OCI-LY7 (cell line): ENCODE measurements around the gene BPIFB6. TPM values are rescaled to one million over a fixed set of nuclear protein-coding genes. Genes with fewer than 3 reads are reported as not detected.

Source experiments
- BruUV-seq: library from RNA; stranded (reverse); fragments of 400-500 nt; replicated peaks from 2 replicates; lab custom pipeline; 2021; lab: Mats Ljungman, UMichigan
- CTCF ChIA-PET: fragments of 300-600 bp; sonication (Branson Sonifier 250); formaldehyde crosslinking; loops from one replicate; lab custom pipeline; 2022; ENCODE audit warnings: antibody characterized with exemption; ENCODE audit not compliant: unreplicated experiment; lab: Charles Lee
- POLR2A ChIA-PET: fragments of 300-600 bp; sonication (Branson Sonifier 250); formaldehyde crosslinking; loops from one replicate; lab custom pipeline; 2022; ENCODE audit warnings: antibody characterized with exemption; lab: Charles Lee
- DNase-seq: peaks from one replicate; pipeline ENCODE4 v3.0.0-alpha.2; 2015; ENCODE audit warnings: low spot score
- H2AFZ ChIP-seq: fragments of 200-600 bp; sonication (generic), shearing (Covaris generic); 2 replicates; pipeline ENCODE4 v1.6.1; 2014; ENCODE audit warnings: mild to moderate bottlenecking, antibody characterized with exemption, low read length, moderate library complexity
- H3K27ac ChIP-seq: fragments of 200-600 bp; sonication (generic); 2 replicates; pipeline ENCODE4 v1.5.1; 2014; ENCODE audit warnings: mixed run types, low read depth, mild to moderate bottlenecking, moderate library complexity, low read length, inconsistent platforms; ENCODE audit not compliant: poor library complexity, severe bottlenecking
- H3K36me3 ChIP-seq: fragments of 200-600 bp; sonication (generic); 2 replicates; pipeline ENCODE4 v1.6.1; 2014; ENCODE audit warnings: mild to moderate bottlenecking, antibody characterized with exemption, low read length, moderate library complexity, mixed read lengths; ENCODE audit not compliant: insufficient read depth
- H3K4me1 ChIP-seq: fragments of 200-600 bp; sonication (generic); 2 replicates; pipeline ENCODE4 v1.5.1; 2014; ENCODE audit warnings: mild to moderate bottlenecking, low read length; ENCODE audit not compliant: insufficient read depth, poor library complexity, severe bottlenecking
- H3K4me2 ChIP-seq: fragments of 200-600 bp; sonication (generic); 2 replicates; pipeline ENCODE4 v1.6.1; 2014; ENCODE audit warnings: mild to moderate bottlenecking, low read length
- H3K4me3 ChIP-seq: fragments of 200-600 bp; sonication (generic); 2 replicates; pipeline ENCODE4 v1.5.1; 2014; ENCODE audit warnings: mild to moderate bottlenecking, low read depth, low read length; ENCODE audit not compliant: poor library complexity, severe bottlenecking
- H3K79me2 ChIP-seq: fragments of 200-600 bp; sonication (generic); 2 replicates; pipeline ENCODE4 v1.6.1; 2016; ENCODE audit warnings: low read depth, mild to moderate bottlenecking, low read length, moderate library complexity, mixed read lengths; ENCODE audit not compliant: insufficient read depth
- H3K9me2 ChIP-seq: fragments of 200-600 bp; sonication (generic); 2 replicates; pipeline ENCODE4 v1.6.1; 2016; ENCODE audit warnings: mild to moderate bottlenecking, low read length, mixed read lengths; ENCODE audit not compliant: insufficient read depth
- H3K9me3 ChIP-seq: fragments of 200-600 bp; sonication (generic); 2 replicates; pipeline ENCODE4 v1.6.1; 2014; ENCODE audit warnings: mild to moderate bottlenecking, mixed run types, low read length, mixed read lengths
- H4K20me1 ChIP-seq: fragments of 200-600 bp; sonication (generic); 2 replicates; pipeline ENCODE4 v1.6.1; 2014; ENCODE audit warnings: mild to moderate bottlenecking, antibody characterized with exemption, low read length, moderate library complexity, mixed read lengths; ENCODE audit not compliant: insufficient read depth
- CTCF ChIP-seq: fragments of 200-600 bp; sonication (generic); conservative IDR thresholded peaks from 2 replicates; pipeline ENCODE4 v1.5.1; 2014; ENCODE audit warnings: mild to moderate bottlenecking, antibody characterized with exemption, low read length, moderate library complexity, mixed read lengths
- EZH2phosphoT487 ChIP-seq: fragments of 200-600 bp; sonication (generic); IDR thresholded peaks from 2 replicates; pipeline ENCODE4 v1.6.1; 2018; ENCODE audit warnings: low read depth, borderline replicate concordance, mild to moderate bottlenecking, mixed run types, antibody characterized with exemption, low read length, moderate library complexity, mixed read lengths
- intact Hi-C: fragments of 100-400 bp; cut with micrococcal nuclease; formaldehyde crosslinking; loops from one replicate; pipeline ENCODE4 v1.10.0; 2022; ENCODE audit not compliant: unreplicated experiment
- total RNA-seq, 2 experiments: library from RNA; depleted of rRNA in 1 of 2; stranded (reverse); fragments of >200 nt in 1 of 2; shearing (Covaris generic) in 1 of 2; gene quantifications; 2 replicates each; pipeline ENCODE4 v1.2.3, GENCODE V29; 2014 to 2022

Gene BPIFB6
- total RNA-seq, 2 experiments from 2014 or later: not detected

- Histone ChIP-seq H3K79me2 (no peaks in the 10 kb centered on the region), H3K9me3 (no peaks in the 10 kb centered on the region), H2AFZ (no peak overlapping the region), H3K36me3 (no peaks in the 10 kb centered on the region), H3K9me2 (no peaks in the 10 kb centered on the region), H3K4me2 (no peak overlapping the region), H3K4me1 (no peaks in the 10 kb centered on the region), H3K4me3 (no peak overlapping the region), H4K20me1 (no peaks in the 10 kb centered on the region), H3K27ac (no peak overlapping the region)
- CTCF ChIA-PET: no interaction called here
- no TSS peak for BruUV-seq
- TF ChIP-seq EZH2phosphoT487 (no peak), CTCF (no peak)
- POLR2A ChIA-PET: interaction anchor here (0.6 kb wide), 1 partner anchor 61 kb away, joined by 3 read pairs; no protein-coding TSS in a partner anchor
- DNase-seq: no peak
- intact Hi-C loops: no loop called here
These were observed 16.9 kb upstream of the BPIFB6 start for GRCh38 chr20:33014336-33015113.

DNA sequence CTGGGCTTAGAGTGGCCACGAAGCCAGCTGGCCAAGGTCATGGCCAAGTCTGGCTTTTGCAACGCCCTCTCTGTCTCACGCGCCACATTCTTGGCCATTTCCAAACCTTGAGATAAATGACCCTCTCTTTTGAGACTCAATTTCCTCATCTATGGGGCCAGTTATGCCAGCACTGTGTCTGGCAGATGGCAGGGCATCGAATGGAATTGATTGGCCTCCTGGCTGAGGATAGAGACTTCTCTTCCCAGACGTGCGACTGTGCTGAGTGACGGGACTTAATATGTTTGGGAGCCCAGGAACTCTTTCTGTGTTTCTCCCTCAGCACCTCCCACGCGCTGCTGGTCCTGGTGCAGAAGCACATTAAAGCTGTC is 16.3 kb upstream of the BPIFB6 start:
- intact Hi-C loops: no loop called here
- Histone ChIP-seq H3K9me3 (no peaks in the 10 kb centered on the region), H3K27ac (no peak overlapping the region), H4K20me1 (no peaks in the 10 kb centered on the region), H3K4me3 (no peak overlapping the region), H2AFZ (no peak overlapping the region), H3K4me1 (no peaks in the 10 kb centered on the region), H3K4me2 (no peak overlapping the region), H3K79me2 (no peaks in the 10 kb centered on the region), H3K36me3 (no peaks in the 10 kb centered on the region), H3K9me2 (no peaks in the 10 kb centered on the region)
- CTCF ChIA-PET: no interaction called here
- BruUV-seq: no TSS peak
- TF ChIP-seq EZH2phosphoT487: no peak
- TF ChIP-seq CTCF: no peak
- DNase-seq: no peak
- POLR2A ChIA-PET: interaction anchor here (0.6 kb wide), 1 partner anchor 60 kb away, joined by 3 read pairs; no protein-coding TSS in a partner anchor
